Measurements from ENCODE around the gene MLLT3. TPM values are rescaled to one million over a fixed set of nuclear protein-coding genes. Genes with fewer than 3 reads are reported as not detected.

The MLLT3 gene
- total RNA-seq, 1 donor from 2014 or later = 35.1 TPM

DNA sequence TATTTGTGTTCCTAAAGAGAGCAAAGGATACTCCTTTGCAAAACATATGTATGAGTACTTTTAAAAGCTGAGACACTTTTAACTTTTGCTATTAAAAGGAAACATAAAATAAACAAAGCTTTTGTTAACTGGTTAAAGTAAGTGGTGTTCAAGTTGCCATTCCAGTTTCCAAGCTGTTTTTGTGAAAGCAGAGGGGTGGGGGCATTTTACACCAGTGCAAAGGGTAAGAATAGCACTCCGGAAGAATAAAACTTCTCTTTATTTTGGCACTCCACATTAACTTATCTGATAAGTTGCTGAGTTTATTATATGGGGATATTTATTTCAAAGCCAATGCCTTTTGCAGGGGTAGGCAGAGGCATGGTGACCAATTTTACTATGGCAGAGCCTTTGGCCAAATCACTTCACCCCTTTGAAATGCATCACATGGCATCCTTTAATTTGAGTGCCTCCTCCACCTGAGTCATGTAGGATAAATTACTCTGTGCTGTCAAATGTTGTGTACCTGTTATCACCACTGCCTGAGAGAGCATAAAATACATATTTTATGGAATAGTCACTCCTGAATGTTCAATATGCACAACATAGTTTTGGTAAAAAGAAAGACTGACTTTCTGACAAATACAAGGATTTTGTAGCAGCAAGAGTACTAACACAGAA, 62.9 kb downstream of the MLLT3 start:
- H3K9me3 Mint-ChIP-seq (ENCODE audit: unreplicated experiment) = no peaks in the 10 kb centered on the region
- H2AFZ ChIP-seq (ENCODE audit: low read depth, low read length) = no peak overlapping the region
- peak overlapping the region; percentile 13 for H3K27ac Mint-ChIP-seq (ENCODE audit: unreplicated experiment)
- no peaks in the 10 kb centered on the region for H3K36me3 ChIP-seq (ENCODE audit: insufficient read depth, low read length)
- H3K79me2 ChIP-seq (ENCODE audit: insufficient read depth, low read length) = peaks cover 9% of the 10 kb centered on the region
- no peak for DNase-seq (ENCODE audit: low read depth)
- H3K27me3 ChIP-seq (ENCODE audit: insufficient read depth, low read length) = no peaks in the 10 kb centered on the region
- H3K9me3 ChIP-seq (ENCODE audit: insufficient read depth, low read depth, low read length) = no peaks in the 10 kb centered on the region
- TF ChIP-seq CTCF (IDR thresholded peaks at IDR 0.05; ENCODE audit: insufficient read depth, low read depth, low read length) = no peak
- TF ChIP-seq EZH2 (IDR thresholded peaks at IDR 0.05; ENCODE audit: insufficient read depth, low read length) = no peak
- H3K4me2 ChIP-seq (ENCODE audit: low read length) = no peak overlapping the region
- peaks cover 17% of the 10 kb centered on the region for H3K4me1 ChIP-seq (ENCODE audit: insufficient read depth, low read length)
- H4K20me1 ChIP-seq (ENCODE audit: insufficient read depth, low read length) = no peaks in the 10 kb centered on the region
- no peak overlapping the region for H3K4me3 Mint-ChIP-seq (ENCODE audit: unreplicated experiment)
- no peak overlapping the region for H3K4me3 ChIP-seq (ENCODE audit: insufficient read depth, low read depth, low read length)
- no peak for FAIRE-seq
- no peak overlapping the region for H3K9ac ChIP-seq (ENCODE audit: low read length)
- no peaks in the 10 kb centered on the region for H3K27me3 Mint-ChIP-seq (ENCODE audit: low read depth, unreplicated experiment)
- no peak overlapping the region for H3K27ac ChIP-seq (ENCODE audit: low read depth, low read length)
- peaks cover 36% of the 10 kb centered on the region for H3K4me1 Mint-ChIP-seq (ENCODE audit: low read depth, unreplicated experiment)
- H3K36me3 Mint-ChIP-seq (ENCODE audit: low read depth, unreplicated experiment) = no peaks in the 10 kb centered on the region

DNA sequence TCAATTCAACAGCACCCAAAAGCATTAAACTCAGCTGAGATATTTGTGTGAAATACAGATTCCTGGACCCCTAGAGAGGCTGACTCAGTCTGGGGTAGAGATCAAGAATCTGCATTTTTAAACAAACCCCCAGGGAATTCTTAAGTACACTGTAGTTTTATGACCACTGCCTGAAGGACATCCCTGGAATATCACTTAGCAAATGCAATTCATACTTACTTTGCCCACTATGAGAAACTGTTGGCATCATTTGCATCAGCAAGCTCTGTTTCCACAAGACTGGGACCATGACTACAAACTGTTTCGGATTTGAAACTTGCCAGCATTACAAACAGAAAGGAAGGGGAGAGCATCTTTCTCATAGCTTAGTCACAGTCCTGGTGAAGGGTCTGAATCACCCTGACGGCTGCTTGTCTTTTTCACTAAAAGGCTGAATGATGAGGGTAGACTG, 63.7 kb downstream of the MLLT3 start:
- TF ChIP-seq CTCF (IDR thresholded peaks at IDR 0.05; ENCODE audit: insufficient read depth, low read depth, low read length) = no peak
- TF ChIP-seq EZH2 (IDR thresholded peaks at IDR 0.05; ENCODE audit: insufficient read depth, low read length) = no peak
- peaks cover 9% of the 10 kb centered on the region for H3K79me2 ChIP-seq (ENCODE audit: insufficient read depth, low read length)
- peak overlapping the region; percentile 80 for H3K4me2 ChIP-seq (ENCODE audit: low read length)
- Mint-ChIP-seq H3K27me3 (ENCODE audit: low read depth, unreplicated experiment) (no peaks in the 10 kb centered on the region), H3K36me3 (ENCODE audit: low read depth, unreplicated experiment) (no peaks in the 10 kb centered on the region), H3K9me3 (ENCODE audit: unreplicated experiment) (no peaks in the 10 kb centered on the region), H3K4me1 (ENCODE audit: low read depth, unreplicated experiment) (peaks cover 42% of the 10 kb centered on the region), H3K27ac (ENCODE audit: unreplicated experiment) (peak overlapping the region; percentile 94), H3K4me3 (ENCODE audit: unreplicated experiment) (peak overlapping the region; percentile 17)
- H3K36me3 ChIP-seq (ENCODE audit: insufficient read depth, low read length) = no peaks in the 10 kb centered on the region
- no peak overlapping the region for H2AFZ ChIP-seq (ENCODE audit: low read depth, low read length)
- DNase-seq (ENCODE audit: low read depth) (peak; percentile 82), FAIRE-seq (peak; percentile 88)
- no peak overlapping the region for H3K4me3 ChIP-seq (ENCODE audit: insufficient read depth, low read depth, low read length)
- peak overlapping the region; percentile 47 for H3K27ac ChIP-seq (ENCODE audit: low read depth, low read length)
- H3K9ac ChIP-seq (ENCODE audit: low read length) = peak overlapping the region; percentile 38
- peaks cover 19% of the 10 kb centered on the region for H3K4me1 ChIP-seq (ENCODE audit: insufficient read depth, low read length)
- no peaks in the 10 kb centered on the region for H3K27me3 ChIP-seq (ENCODE audit: insufficient read depth, low read length)
- H3K9me3 ChIP-seq (ENCODE audit: insufficient read depth, low read depth, low read length) = no peaks in the 10 kb centered on the region
- H4K20me1 ChIP-seq (ENCODE audit: insufficient read depth, low read length) = no peaks in the 10 kb centered on the region

- Histone ChIP-seq H3K4me2 (ENCODE audit: low read length) (peak overlapping the region; percentile 80), H2AFZ (ENCODE audit: low read depth, low read length) (no peak overlapping the region), H3K4me3 (ENCODE audit: insufficient read depth, low read depth, low read length) (no peak overlapping the region), H3K27me3 (ENCODE audit: insufficient read depth, low read length) (no peaks in the 10 kb centered on the region), H3K79me2 (ENCODE audit: insufficient read depth, low read length) (peaks cover 9% of the 10 kb centered on the region), H3K36me3 (ENCODE audit: insufficient read depth, low read length) (no peaks in the 10 kb centered on the region), H3K27ac (ENCODE audit: low read depth, low read length) (peak overlapping the region; percentile 47), H3K4me1 (ENCODE audit: insufficient read depth, low read length) (peaks cover 24% of the 10 kb centered on the region), H4K20me1 (ENCODE audit: insufficient read depth, low read length) (no peaks in the 10 kb centered on the region), H3K9ac (ENCODE audit: low read length) (peak overlapping the region; percentile 38), H3K9me3 (ENCODE audit: insufficient read depth, low read depth, low read length) (no peaks in the 10 kb centered on the region)
- no peak for TF ChIP-seq EZH2 (IDR thresholded peaks at IDR 0.05; ENCODE audit: insufficient read depth, low read length)
- TF ChIP-seq CTCF (IDR thresholded peaks at IDR 0.05; ENCODE audit: insufficient read depth, low read depth, low read length) = no peak
- Mint-ChIP-seq H3K27ac (ENCODE audit: unreplicated experiment) (peak overlapping the region; percentile 94), H3K9me3 (ENCODE audit: unreplicated experiment) (no peaks in the 10 kb centered on the region), H3K36me3 (ENCODE audit: low read depth, unreplicated experiment) (no peaks in the 10 kb centered on the region), H3K27me3 (ENCODE audit: low read depth, unreplicated experiment) (no peaks in the 10 kb centered on the region), H3K4me1 (ENCODE audit: low read depth, unreplicated experiment) (peaks cover 44% of the 10 kb centered on the region), H3K4me3 (ENCODE audit: unreplicated experiment) (peak overlapping the region; percentile 17)
- DNase-seq (ENCODE audit: low read depth) (no peak), FAIRE-seq (no peak)
Observed at GRCh38 chr9:20557890-20558565, 64.3 kb downstream of the MLLT3 start.
